Activated CD4-positive, alpha-beta T cell treated with anti-CD3 and anti-CD28 coated beads, Interleukin-2, Interleukin-6, amounts not matched to agents 100 ng/mL and 50 ng/mL, durations not matched to agents 16 hours and 8 hours (primary cell): ENCODE results near the gene NFIA.
"Not testable (repeated sequence)": the region's sequence is repeated elsewhere in the genome, so short reads cannot be mapped to it uniquely, and the experiment has no call there.

Source experiments
- DNase-seq: peaks from one replicate; pipeline ENCODE4 v3.0.0-alpha.2; 2020

Gene NFIA

DNA sequence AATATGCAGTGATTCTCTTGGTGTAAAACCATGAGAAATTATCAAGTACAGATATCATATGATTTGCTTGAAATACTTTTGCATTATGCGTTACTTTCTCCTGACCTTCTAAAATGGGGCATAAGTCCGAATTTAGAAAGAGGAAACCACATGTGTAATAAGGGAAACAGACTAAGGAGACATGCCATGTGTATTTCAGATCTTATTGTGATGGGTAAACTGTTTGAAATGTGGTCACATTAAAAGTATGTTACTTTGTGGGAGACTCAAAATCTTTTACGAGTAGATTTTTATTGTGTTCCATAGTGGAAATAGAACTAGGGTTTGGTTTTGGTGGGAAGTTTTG lies 173.0 kb downstream of the NFIA start:
- DNase-seq, result no peak

DNA sequence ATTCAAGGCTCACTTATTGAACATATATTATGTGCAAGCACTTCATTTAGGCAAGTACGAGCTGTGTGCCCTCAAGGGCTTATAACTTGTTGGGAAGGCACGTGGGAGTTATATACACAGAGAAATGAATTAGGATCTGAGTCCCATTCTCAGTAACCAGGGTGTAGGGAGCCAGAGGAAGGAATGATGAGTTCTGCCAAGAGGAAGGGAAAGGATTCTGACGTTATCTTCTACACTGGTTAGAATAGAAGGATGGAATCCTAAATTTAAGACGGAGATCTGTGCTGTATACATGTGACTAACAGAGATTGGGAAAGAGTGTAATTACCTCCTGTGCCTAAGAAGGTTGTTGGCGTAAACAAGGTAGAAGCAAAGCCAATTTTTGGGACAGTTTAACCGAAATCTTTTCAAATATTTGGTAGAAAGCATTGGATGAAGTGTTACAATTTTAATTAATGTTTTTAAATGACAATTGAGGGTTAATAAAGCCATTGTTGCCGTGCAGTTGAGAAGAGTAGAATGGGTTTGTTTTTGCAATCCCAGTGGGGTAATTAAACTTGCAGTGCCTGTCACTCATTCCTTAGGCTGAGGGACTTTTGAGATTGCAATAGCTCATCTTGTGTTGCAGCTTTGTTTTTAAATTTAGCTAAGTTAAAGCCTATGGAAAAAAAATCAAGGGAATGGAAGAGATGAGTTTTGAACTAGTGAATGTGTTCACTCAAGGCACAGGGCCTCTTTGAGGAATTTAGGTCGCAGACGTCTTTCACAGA lies 177.2 kb downstream of the NFIA start:
- DNase-seq, result no peak

DNA sequence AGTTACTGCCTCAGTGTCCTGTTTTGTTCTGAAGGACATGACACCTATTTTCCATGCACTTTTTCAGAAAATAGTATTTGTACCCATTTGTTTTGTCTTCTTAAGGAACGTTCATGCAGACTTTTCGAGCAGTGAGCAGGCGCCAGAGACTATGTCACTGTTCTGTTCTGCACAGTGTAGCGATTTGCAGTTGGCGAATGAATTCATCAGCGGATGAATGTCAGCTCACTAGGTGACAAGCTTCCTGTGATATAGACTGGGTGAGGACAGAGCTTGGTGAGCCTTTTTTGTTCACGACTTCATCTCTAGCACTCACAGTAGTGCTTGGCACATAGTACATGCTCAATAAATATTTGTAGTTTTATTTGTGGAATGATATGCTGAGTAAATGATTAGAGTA lies 177.8 kb downstream of the NFIA start:
- no peak for DNase-seq

DNA sequence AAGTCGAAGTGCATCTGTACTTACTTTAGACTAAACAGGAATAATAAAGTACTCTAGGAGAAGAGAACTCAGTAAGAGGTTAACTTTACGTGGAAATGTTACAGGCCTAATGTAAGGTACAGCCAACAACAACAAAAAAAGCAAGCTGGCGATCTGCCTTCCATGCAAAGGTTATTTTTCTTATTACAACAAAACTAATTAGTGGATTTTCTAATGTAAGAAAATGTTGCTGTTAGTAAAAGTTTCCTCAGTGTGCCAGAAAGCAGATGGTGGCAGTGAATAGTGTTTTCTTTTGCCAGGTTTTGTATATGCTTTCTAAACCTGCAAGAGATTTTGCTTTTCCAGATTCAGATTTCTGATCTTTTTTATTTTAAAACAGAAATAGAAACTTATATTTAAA lies 179.2 kb downstream of the NFIA start:
- DNase-seq, result no peak

DNA sequence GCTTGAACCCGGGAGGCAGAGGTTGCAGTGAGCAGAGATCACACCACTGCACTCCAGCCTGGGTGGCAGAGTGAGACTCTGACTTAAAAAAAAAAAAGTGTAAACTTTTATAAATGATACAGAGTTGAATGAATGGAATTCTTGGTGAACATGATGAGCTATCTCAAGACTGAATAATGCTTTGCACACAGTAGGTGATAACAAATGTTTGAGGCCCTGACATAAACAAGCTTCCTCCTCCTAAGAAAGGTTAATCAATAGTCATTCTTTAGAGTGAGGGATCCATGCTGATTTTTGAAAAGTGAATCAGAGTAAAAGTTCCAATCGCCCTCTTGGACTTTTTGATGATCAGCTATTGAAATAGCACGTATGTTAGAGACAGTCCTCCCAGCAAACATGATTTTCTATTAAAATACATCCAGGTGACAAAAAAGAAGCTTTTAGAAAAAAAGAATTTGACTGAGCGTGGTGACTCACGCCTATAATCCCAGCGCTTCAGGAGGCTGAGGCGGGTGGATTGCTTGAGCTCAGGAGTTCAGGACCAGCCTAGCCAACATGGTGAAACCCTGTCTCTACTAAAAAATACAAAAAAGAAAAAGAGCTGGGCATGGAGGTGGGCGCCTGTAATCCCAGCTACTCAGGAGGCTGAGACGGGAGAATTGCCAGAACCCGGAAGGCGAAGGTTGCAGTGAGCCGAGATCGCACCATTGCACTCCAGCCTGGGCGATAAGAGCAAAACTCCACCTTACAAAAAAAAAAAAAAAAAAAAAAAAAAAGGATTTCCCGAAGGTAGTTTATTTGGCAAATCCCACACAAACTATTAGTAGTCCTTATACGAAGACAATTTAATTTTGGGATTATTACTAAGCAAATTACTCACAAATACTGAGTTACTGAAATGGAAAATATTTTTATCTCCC lies 181.8 kb downstream of the NFIA start:
- no peak for DNase-seq

DNA sequence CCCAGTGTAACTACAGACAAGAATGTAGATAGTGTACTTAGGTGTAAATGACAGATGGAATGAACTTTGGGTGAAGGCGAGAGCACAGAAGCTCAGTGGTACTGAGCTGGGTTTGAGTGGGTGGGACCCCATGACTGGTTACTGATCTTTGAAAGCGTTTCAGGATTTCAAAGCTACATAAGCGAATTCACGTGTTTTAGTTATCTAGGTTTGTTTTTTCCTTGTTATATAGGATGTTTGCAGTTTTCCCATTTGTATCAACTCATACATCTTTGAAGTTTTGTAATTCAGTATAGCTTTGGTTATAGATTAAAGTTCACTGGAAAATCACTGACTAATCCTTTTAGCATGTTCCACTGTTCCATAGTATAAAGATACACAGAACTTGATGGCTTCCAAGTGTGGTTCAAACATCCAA lies 182.5 kb downstream of the NFIA start:
- DNase-seq, result no peak

DNA sequence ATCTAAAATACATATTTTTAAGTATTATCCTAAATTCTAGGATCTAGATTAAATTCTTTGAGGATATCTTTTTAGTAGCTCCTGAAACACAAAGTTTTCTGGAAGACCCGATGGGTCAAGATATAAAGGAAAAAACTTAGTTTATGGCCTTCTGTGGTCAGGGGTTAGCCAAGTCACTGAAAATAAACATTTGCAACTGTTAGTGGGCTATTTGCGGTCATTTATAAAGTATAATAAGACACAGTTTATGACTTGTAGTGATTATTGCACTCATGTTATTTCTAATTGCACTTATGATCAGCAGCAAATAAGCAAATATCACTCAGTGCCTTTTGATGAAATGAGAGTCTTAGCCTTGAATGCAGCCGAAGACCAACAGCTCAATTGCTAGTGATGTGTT lies 183.3 kb downstream of the NFIA start:
- DNase-seq, result no peak

DNA sequence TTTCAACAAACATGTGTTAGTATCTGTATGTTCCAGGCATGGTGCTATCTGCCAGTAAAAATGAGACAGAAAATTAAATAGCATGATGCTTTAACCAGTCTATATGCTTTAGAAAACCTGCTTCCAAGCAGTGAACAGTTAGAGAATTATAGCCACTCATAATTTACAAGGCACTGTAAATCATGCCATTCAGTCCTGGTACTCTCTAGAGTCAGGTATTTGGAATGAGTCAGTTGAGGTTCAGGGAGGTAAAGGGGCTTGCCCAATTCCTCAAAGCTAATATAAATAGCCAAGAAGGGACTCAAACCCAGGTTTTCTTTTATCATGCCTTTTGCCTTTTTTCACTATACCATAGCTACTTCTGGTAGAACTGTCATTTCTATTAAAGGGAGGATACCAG lies 184.4 kb downstream of the NFIA start:
- DNase-seq, result peak; percentile 7

DNA sequence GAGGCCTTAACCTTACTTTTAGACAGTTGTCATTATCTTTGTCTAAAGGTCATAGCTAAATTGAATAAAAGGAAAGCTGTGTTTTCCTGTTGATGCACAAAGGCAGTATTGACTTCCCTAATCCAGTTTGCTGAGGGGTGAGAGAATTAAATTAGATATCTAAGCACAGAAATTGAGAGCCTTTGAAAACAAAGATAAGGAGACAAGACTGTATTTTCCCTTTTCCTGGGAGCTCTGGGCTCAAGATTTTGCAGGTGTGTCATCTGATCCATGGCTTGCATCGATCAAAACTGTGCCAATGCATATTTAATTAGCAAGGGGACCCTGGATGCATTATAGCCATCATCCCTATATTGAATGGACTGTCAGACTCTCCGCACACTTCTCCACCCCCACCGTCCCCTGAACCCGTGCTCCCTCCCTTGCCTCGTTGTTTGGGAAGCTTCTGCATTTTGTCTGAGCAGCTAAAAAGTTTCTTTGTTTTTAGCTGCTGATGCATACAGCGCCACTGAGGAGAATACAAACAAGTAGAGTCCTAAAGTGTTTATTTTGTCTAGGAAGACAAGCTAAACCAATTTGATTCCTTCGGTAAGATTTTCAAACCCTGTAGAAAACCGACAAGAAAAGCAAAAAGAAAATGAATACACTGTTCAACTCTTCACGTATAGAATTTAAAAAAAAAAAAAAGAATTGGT lies 186.3 kb downstream of the NFIA start:
- DNase-seq, result no peak

DNA sequence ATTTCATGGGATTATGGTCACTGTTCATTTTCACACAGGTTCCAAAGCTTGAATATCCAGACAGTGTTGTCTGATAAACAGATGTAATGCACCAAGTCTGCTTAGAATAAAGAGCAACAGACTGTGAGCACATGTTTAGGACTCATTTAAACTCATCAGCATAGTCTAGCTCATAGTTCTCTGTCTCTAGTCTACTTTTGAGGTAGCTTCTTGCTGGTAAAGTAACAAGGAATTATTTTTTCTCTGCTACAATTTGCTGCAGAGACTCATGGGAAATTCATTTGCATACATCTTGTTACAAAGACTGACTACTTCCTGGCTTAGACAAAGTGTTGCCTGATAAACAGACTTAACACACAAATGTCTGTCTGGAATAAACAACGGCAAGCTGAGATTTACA lies 187.2 kb downstream of the NFIA start:
- DNase-seq, result no peak

DNA sequence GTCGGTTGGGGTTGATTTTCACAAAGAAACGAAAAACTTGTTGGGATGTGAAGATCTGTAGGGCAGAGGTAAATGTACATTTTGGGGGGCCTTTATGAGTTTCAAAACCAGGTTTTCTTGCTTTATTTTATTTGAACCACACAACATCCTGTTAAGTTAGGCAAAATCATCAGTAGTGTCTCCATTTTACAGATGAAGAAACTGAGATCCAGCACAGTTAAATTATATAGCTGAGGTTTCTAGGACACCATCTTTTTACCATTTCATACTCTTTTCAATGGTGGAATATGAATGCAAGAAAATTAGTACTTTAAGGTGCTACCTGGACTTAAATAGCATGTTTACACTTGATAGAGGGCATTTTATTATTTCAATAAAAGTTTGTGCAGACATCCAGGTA lies 187.7 kb downstream of the NFIA start:
- DNase-seq, result no peak

DNA sequence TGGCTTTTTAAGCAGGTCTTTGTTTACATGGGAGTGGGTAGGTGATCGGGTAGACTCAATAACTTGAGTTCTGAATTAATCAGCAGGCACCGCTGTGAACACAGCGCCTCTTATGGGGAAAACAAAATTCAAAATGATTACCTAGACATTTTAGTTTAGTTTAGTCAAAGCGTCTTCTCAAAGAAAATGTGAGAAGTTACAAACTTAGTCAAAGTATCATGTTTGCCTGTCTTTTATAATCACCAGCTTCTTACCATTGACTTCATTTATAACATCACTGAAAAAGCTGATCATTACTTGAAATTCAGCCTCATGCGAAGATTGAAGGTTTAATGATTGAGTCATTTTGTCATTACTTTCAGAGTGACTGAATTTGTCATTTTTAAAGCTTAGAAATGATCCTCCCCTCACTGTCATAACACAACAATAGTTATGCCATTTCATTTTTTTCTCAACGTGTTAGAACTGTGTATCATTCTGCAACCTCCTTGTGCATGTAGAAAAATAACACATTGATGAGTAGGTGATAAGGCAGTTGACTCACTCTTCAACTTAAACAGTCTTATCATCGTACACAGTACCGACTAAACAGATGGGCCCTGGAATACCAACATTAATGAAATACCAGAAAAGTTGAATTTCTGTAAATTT lies 188.5 kb downstream of the NFIA start:
- DNase-seq, result peak; percentile 81

DNA sequence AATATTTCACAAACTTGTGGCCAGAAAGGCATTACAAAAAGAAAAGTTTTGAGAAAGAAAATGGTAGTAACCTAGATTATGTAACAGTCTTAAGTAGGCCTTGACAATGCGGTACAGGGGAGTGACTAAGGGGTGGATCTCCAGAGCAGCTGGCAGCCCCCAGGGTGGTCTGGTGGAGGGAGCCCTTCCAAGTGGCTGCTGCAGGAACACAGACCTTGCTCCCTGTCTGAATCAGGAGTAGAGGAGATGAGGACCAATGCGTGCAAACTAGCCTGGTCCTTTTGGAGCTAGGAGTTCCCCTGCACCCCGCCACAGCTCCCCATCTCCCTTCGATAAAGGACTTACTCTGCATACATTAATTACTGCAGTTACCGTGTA lies 189.0 kb downstream of the NFIA start:
- DNase-seq, result peak; percentile 31

DNA sequence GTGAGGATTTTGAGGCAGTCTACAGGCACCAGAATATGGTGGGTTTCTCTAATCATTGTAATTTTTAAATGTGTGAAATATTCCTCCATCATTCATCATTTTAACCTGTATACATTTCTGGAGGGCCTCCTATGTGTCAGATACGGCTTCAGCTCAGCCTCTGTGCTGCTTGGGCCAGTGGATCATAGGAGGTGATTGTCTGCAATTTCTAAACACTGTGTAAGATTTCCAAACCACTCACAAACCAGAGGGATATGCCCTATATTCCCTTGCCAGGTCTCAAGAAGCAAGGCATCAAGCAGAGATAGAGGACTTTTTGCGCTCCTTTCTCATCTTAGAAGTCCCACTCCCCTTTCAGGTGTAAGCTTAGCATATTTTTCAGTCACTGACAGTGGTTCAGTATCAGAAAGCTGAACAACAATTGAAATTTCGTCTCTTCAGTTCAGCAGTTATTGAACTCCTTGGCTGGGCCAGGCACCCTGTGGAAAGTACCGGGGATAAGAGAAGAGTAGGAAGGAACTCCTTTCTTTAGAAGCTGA lies 190.9 kb downstream of the NFIA start:
- no peak for DNase-seq

DNA sequence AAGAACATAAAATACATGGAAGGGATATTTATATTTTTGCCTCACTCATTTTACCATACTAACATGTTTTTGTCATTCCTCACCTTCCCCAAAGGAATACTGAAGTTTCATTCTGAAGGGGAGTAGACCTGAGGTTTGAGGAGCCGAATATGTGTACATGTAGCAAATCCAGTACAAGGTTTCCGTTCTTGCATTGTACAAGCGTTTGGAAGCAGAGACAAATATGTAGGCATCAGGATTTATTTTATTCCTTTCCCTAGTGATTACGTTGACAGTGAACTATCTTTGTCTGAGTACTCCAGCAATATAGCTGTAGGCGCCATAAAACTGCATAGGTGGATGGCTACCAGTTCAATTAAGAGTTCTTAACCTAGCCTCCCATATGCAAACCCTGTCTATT lies 191.5 kb downstream of the NFIA start:
- DNase-seq, result no peak

DNA sequence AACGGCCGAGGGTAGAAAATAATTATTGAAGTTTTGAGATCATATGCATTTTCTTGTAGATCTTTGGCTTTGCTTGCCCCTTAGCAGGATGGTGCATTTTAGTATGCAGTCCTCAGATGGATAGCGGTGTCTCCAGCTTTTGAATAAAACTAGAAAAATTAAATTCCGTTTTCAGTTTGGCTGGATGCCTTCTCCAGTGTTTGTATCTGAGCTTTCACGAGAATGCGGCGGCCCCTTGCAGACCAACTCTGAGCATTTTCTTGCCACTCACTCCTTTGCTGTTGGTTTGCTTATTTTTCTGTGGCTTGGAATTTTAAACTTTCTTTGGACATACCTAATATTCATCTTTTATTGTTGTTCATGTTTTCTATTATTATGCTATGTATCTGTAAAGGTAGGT lies 192.6 kb downstream of the NFIA start:
- DNase-seq, result no peak

DNA sequence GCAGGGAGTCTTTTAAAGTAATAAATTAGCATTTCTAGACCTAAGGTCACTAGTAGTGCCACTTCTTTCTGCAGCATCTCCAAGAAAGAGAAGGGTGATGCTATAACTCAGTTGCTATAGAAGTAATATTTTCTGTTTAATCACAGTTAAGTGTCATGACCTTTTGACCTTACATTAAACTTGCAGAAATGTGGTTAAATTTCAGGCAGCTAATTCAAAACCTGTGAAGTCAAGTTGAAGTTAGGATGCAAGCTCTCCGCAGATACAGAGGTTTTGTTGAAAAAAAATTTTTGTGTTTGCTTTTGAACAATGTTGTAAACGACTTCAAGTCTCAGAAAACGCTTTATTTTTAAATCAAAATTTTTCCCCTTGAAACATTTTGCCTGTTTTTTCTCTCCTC lies 193.9 kb downstream of the NFIA start:
- DNase-seq, result no peak

DNA sequence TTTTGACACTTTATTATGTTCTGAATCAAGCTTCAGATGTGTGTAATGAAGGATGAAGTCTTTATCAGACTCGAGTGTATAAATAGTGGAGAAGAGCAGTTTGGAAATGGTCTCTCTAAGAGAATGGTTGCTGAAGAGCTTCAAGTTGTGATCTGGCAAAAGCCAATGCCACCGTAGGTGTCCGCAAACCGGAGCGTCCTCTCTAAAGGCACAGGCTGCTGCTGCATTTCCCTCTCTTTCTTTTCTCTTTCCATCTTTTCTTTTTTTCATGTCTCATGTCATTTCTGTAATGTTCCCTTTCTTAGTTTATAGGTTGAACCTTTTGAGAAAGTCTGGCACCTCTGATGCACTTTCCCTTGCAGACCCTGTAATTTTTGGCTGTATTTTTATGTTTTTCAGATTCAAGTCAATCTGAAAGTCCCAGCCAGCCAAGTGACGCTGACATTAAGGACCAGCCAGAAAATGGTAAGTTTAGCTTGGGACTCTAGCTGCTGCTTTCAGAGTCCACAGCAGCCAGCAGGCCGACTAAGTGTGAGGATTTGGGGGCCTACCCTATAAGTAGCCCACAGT lies 194.8 kb downstream of the NFIA start:
- no peak for DNase-seq

DNA sequence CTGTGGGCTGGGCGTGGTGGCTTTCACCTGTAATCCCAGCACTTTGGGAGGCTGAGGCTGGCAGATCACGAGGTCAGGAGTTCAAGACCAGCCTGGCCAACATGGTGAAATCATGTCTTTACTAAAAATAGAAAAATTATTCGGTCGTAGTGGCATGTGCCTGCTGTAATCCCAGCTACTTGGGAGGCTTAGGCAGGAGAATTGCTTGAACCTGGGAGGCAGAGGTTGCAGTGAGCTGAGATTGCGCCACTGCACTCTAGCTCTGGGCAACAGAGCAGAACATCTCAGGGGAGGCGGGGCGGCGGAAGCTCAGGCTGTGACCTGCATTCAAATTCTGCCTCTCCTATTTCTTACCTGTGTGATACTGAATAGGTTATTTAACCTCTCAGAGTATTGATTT lies 196.1 kb downstream of the NFIA start:
- not testable (repeated sequence) for DNase-seq

DNA sequence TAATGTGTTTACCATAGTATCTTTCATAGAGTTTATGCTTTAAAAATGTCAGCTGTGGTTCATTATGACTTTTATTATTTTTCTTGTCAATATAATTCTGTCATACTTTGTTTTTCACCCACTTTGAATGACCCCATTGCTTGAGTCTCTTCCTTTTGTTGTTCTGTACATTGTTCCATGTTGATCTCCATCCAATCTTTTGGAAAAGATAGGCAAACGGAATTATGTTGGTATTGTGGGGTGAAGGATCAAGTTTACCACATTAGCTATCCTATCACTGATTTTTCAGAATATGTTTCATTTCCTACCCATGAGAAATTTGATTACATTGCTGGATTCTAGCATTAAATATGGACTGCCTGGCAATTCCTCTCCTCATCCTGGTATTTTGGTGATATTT lies 196.6 kb downstream of the NFIA start:
- DNase-seq, result no peak

DNA sequence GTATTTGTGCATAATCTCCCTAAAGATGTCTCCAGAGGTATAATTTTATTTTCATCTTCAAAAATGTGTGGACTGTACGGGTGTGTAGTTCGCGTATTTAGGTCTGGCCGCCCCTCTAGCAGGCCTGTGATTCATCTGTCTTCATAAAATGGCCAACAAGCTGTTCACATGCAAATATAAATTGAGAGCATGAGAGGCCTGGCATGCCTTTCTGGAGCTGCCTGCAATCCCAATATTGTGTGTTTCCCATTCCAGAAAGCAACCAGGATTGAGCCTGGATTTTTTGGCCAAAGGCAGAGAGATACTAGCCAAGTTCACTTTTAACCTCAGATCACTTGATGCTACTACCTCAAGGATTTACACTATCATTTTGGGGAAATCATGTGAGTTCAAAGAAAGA lies 197.2 kb downstream of the NFIA start:
- no peak for DNase-seq

DNA sequence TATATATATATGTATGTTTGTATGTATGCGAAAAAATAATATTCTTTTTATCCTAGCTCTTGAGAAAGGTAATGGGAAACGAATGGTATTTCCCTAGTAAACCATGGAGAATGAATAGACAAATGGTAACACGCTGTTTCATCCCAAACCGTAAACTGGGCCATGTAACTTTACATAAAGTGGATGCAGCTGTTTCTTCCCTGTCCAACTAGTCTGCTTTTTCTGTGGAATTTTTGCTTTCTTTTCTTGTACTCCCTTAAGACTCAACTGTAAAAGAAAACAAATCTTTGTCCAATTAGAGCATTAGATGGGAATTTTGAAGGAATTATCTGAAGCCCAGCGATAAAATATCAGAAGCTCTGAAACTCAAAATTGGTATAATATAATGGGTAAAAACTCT lies 198.1 kb downstream of the NFIA start:
- no peak for DNase-seq

DNA sequence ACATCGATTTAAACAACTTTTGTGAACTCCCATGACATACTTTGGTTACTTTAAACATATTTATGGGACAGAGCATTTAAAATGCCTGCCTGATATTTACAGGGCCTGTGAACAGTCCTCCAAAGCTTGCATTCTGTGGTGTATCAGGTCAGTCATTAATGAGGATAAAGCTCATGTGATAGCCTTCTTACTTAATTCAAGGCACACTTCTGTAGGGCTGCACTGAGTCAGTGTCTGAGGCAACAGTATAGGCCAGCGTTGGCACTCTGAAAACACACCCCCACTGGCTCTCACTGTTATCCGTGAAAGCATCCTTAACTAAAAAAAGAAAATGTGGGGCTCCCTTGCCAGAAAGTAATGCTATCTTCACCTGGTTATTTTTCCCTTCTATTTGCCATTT lies 200.0 kb downstream of the NFIA start:
- DNase-seq, result no peak
